Upper lobe of left lung (tissue), 6 donors: ENCODE measurements around the gene FCRLA. TPM values are rescaled to one million over a fixed set of nuclear protein-coding genes. Genes with fewer than 3 reads are reported as not detected.
"Not testable (repeated sequence)": the region's sequence is repeated elsewhere in the genome, so short reads cannot be mapped to it uniquely, and the experiment has no call there.

Source experiments
- ATAC-seq, 2 donors: fragments of 200-7000 bp; cut with Tn5 transposase; one replicate each; pipeline ENCODE4 v1.9.1; 2022; ENCODE audit warnings: mild to moderate bottlenecking in 2 of 2, moderate library complexity in 2 of 2; ENCODE audit not compliant: low FRiP score in 2 of 2
- DNase-seq, 2 donors: peaks; one replicate each; pipeline ENCODE4 v3.0.0-alpha.2; 2019 to 2020
- H3K27ac ChIP-seq, 4 donors: fragments of 200-600 bp; sonication (generic); one replicate each; pipeline ENCODE4 v1.5.1; 2016 to 2019
- H3K27me3 ChIP-seq, 4 donors: fragments of 200-600 bp; sonication (generic); one replicate each; pipeline ENCODE4 v1.5.1; 2017 to 2019
- H3K36me3 ChIP-seq, 4 donors: fragments of 200-600 bp; sonication (generic); one replicate each; pipeline ENCODE4 v1.5.1; 2016 to 2019
- H3K4me1 ChIP-seq, 4 donors: fragments of 200-600 bp; sonication (generic); one replicate each; pipeline ENCODE4 v1.5.1; 2018 to 2019
- H3K4me3 ChIP-seq, 4 donors: fragments of 200-600 bp; sonication (generic); one replicate each; pipeline ENCODE4 v1.5.1; 2017 to 2019; ENCODE audit warnings: mild to moderate bottlenecking in 2 of 4, moderate library complexity in 1 of 4
- H3K9me3 ChIP-seq, 4 donors: fragments of 200-600 bp; sonication (generic); one replicate each; pipeline ENCODE4 v1.5.1; 2018 to 2019
- EP300 ChIP-seq, 4 donors: sonication (generic); formaldehyde crosslinking; IDR thresholded peaks; one replicate each; pipeline ENCODE4 v1.5.1; 2017; ENCODE audit warnings: antibody characterized with exemption in 4 of 4, control low read depth in 2 of 4
- POLR2A ChIP-seq, 4 donors: fragments of 450-650 bp; IDR thresholded peaks; one replicate each; pipeline ENCODE4 v1.5.1; 2016 to 2017; ENCODE audit warnings: antibody characterized with exemption in 4 of 4, mild to moderate bottlenecking in 2 of 4
- POLR2AphosphoS5 ChIP-seq, 2 donors: sonication (generic); formaldehyde crosslinking; IDR thresholded peaks; one replicate each; pipeline ENCODE4 v1.5.1; 2017; ENCODE audit warnings: antibody characterized with exemption in 2 of 2
- WGBS, 2 donors: methylation state at CpG; one replicate each; pipeline ENCODE4 v1.1.5; 2017 to 2018; 5-methylcytosine and 5-hydroxymethylcytosine counted together
- total RNA-seq, 6 donors: library from RNA; depleted of rRNA in 4 of 6; stranded (reverse); fragments of >200 nt in 4 of 6; gene quantifications; one replicate each; pipeline versions ENCODE4 v1.1.0 to v1.2.1, GENCODE V29; 2016 to 2021
- TF ChIP-seq, protein P1 (sequence below), 6 experiments: fragments of 450-650 bp in 4 of 6; fragments of 200-600 bp in 2 of 6; sonication (generic) in 2 of 6; IDR thresholded peaks; one replicate each; pipeline ENCODE4 v1.5.1; 2016 to 2019; ENCODE audit warnings: antibody characterized with exemption in 6 of 6
- donor health status: DM: no; HTN: no; CAD: no; lungs with moderate emphysema.
- donor health status: DM: no; HTN: yes; CAD: no; lungs with severe emphysema.

Gene FCRLA
- total RNA-seq, 6 donors from 2014 or later, result 0.52 to 1.2 (median 1.0) TPM; not detected in 3

DNA sequence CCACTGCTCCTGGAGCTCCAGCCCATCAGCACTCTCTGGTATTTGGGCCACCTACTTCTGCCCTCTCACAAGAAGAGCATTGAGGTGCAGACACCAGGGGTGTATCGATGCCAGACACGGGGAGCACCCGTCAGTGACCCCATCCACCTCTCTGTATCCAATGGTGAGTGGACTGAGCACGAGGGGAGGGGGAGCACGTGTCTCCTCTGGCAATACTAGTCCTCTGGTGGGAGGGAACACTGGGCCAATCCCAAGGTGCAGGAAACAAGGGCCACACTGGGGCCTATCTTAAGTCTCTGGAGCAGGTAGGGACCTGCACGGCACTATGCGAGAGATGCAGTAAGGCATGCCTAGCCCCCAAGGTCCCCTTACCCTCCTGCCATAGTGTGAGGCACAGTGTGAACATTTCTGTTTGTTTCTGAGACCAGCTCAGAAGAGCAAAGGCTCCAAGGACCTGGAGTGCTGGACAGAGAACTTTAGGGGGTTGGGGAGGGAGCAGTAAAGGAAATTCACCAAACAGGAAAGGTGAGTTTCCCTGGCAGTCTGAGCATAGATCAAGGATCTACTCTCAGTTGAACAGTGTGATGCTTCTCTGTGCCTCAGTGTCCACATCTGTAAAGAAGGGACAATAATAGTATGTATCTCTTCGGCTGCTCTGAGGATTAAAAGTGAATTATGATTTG lies 16.6 kb downstream of the FCRLA start:
- peaks cover 10 to 28% (median 17%) of the 10 kb centered on the region in 4 donors for H3K4me1 ChIP-seq
- H3K9me3 ChIP-seq, result no peaks in the 10 kb centered on the region
- no peaks in the 10 kb centered on the region for H3K27me3 ChIP-seq
- no peak for ATAC-seq
- no peak overlapping the region for H3K4me3 ChIP-seq
- no peak for DNase-seq
- no peak for TF ChIP-seq POLR2A (IDR thresholded peaks at IDR 0.05)
- TF ChIP-seq EP300 (IDR thresholded peaks at IDR 0.05), result no peak
- TF ChIP-seq, protein P1, sequence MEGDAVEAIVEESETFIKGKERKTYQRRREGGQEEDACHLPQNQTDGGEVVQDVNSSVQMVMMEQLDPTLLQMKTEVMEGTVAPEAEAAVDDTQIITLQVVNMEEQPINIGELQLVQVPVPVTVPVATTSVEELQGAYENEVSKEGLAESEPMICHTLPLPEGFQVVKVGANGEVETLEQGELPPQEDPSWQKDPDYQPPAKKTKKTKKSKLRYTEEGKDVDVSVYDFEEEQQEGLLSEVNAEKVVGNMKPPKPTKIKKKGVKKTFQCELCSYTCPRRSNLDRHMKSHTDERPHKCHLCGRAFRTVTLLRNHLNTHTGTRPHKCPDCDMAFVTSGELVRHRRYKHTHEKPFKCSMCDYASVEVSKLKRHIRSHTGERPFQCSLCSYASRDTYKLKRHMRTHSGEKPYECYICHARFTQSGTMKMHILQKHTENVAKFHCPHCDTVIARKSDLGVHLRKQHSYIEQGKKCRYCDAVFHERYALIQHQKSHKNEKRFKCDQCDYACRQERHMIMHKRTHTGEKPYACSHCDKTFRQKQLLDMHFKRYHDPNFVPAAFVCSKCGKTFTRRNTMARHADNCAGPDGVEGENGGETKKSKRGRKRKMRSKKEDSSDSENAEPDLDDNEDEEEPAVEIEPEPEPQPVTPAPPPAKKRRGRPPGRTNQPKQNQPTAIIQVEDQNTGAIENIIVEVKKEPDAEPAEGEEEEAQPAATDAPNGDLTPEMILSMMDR (IDR thresholded peaks at IDR 0.05), result no peak
- TF ChIP-seq POLR2AphosphoS5 (IDR thresholded peaks at IDR 0.05), result no peak
- H3K36me3 ChIP-seq, result no peaks in the 10 kb centered on the region
- H3K27ac ChIP-seq, result no peak overlapping the region
- WGBS, 2 donors, result 72 to 73% methylated on average over 4 to 8 of the region's 8 CpGs

DNA sequence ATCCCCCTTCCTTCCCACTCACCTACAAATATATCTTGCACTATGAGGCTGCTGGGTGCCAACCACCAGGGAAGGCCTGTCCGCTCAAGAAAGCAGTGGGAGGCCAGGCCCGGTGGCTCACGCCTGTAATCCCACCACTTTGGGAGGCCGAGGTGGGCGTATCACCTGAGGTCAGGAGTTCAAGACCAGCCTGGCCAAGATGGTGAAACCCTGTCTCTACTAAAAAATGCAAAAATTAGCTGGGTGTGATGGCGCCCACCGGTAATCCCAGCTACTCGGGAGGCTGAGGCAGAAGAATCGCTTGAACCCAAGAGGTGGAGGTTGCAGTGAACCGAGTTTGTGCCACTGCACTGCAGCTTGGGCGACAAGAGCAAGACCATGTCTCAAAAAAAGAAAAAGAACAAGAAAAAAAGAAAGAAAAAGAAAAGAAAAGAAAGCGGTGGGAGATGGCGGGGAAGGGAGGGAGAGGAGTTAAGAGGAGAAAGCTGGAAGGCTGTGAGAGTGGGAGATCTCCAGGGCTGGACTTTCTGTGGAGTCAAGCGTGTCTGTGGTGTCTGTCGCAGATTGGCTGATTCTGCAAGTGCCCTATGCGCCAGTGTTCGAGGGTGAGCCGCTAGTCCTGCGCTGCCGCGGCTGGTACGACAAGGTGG lies 18.4 kb downstream of the FCRLA start:
- WGBS, 2 donors, result 55 to 59% methylated on average over 21 to 22 of the region's 22 CpGs
- H3K27me3 ChIP-seq, ATAC-seq, H3K36me3 ChIP-seq, H3K9me3 ChIP-seq: not testable (repeated sequence)
- peak overlapping the region in 3 of 4 donors; percentile 66 to 84 (median 71) for H3K4me3 ChIP-seq
- peak overlapping the region; percentile 79 to 88 (median 84) for H3K27ac ChIP-seq
- peak in 1 of 2 donors; percentile 22 for DNase-seq
- peaks cover 10 to 22% (median 16%) of the 10 kb centered on the region in 4 donors for H3K4me1 ChIP-seq

DNA sequence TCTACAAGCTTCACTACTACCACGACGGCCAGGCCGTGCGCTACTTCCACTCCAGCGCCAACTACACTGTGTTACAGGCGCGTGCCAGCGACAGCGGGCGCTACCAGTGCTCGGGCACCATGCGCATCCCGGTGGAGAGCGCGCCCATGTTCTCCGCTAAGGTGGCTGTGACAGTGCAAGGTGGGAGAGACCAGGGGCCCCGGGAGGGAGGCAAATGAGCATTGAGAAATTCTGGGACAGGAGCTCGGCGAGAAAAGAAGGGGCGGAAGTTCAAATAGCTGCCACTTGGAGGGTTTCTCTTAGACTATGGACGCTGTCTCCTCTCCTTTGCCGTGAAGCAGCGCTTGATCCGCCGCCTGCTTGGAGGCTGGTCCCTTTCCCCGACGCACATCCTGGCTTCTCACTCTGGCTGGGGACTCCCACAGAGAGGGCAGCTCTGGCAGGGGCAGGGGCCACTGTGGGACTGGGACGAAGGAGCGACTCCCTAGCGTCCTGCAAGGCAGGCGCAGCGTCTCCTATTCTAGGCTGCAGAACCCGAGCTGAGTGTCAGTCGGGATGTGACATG lies 19.0 kb downstream of the FCRLA start:
- Histone ChIP-seq H3K36me3 (no peaks in the 10 kb centered on the region), H3K9me3 (no peaks in the 10 kb centered on the region), H3K4me1 (peaks cover 10 to 22% (median 16%) of the 10 kb centered on the region in 4 donors), H3K4me3 (peak overlapping the region; percentile 65 to 84 (median 68)), H3K27ac (peak overlapping the region; percentile 79 to 88 (median 84)), H3K27me3 (no peaks in the 10 kb centered on the region)
- peak; percentile 56 to 87 for DNase-seq
- TF ChIP-seq POLR2AphosphoS5 (IDR thresholded peaks at IDR 0.05) (no peak), POLR2A (IDR thresholded peaks at IDR 0.05) (no peak), EP300 (IDR thresholded peaks at IDR 0.05) (no peak)
- TF ChIP-seq, protein P1 (IDR thresholded peaks at IDR 0.05), result peak in 4 of 6 experiments; percentile 18 to 58 (median 37)
- 0 to 1% methylated on average over 18 to 34 of the region's 34 CpGs for WGBS, 2 donors
- peak; percentile 35 to 53 for ATAC-seq

DNA sequence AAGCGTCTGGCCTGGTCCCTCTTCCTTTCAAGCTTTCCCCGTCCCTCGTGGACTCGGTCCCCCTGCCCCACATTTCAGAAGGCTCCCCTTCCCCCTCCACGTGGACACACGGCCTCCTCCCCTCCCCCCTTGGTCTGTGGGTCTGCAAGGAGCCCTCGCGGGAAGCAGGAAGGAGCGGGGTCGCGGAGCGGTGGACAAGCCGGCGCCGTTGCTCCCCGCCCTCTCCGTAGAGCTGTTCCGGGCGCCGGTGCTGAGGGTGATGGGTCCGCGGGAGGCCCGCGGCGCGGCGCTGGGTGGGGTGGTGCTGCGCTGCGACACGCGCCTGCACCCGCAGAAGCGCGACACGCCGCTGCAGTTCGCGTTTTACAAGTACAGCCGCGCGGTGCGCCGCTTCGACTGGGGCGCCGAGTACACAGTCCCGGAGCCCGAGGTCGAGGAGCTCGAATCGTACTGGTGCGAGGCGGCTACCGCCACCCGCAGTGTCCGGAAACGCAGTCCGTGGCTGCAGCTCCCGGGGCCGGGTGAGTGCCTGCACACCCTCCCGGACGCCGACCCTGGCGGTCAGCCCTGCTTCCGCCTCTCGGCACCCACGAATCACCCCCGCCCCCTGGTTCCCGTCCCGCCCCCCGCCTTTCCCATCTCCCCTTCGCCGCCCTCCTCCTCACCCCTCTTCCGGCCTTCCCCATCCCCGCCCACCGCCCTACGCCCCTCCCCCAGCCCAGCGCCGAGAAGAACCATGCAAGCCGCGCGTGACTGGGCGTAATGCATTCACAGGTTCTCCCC lies 19.6 kb downstream of the FCRLA start:
- no peaks in the 10 kb centered on the region for H3K36me3 ChIP-seq
- H3K27ac ChIP-seq, result peak overlapping the region; percentile 79 to 88 (median 84)
- TF ChIP-seq, protein P1 (IDR thresholded peaks at IDR 0.05), result peak in 4 of 6 experiments; percentile 17 to 63 (median 20)
- TF ChIP-seq POLR2AphosphoS5 (IDR thresholded peaks at IDR 0.05) (peak; percentile 40 to 66), EP300 (IDR thresholded peaks at IDR 0.05) (no peak), POLR2A (IDR thresholded peaks at IDR 0.05) (peak in 2 of 4 donors; percentile 42 to 81)
- H3K27me3 ChIP-seq, result no peaks in the 10 kb centered on the region
- ATAC-seq (peak; percentile 83 to 93), DNase-seq (peak; percentile 90 to 94)
- H3K4me3 ChIP-seq, result peak overlapping the region; percentile 65 to 84 (median 68)
- peaks cover 10 to 22% (median 16%) of the 10 kb centered on the region in 4 donors for H3K4me1 ChIP-seq
- H3K9me3 ChIP-seq, result no peaks in the 10 kb centered on the region
- 1 to 4% methylated on average over 14 to 71 of the region's 83 CpGs for WGBS, 2 donors
